H1 (cell line): Measurements from ENCODE around the gene TMEM131L. TPM values are rescaled to one million over a fixed set of nuclear protein-coding genes. Genes with fewer than 3 reads are reported as not detected.

Experiments used
- CTCF ChIA-PET: fragments of 300-600 bp; sonication (Branson Sonifier 250); formaldehyde crosslinking; loops from one replicate; lab custom pipeline; 2021; ENCODE audit not compliant: partially characterized antibody; lab: Charles Lee
- POLR2A ChIA-PET: fragments of 300-600 bp; sonication (Branson Sonifier 250); formaldehyde crosslinking; loops from one replicate; lab custom pipeline; 2021; ENCODE audit warnings: inconsistent platforms; ENCODE audit not compliant: partially characterized antibody; lab: Charles Lee
- DNase-seq, 2 experiments: peaks; one replicate each; pipeline versions ENCODE4 v3.0.0 to v3.0.0-alpha.2; 2010 to 2022; ENCODE audit warnings: low spot score in 2 of 2, low read depth in 1 of 2, mixed read lengths in 1 of 2
- FAIRE-seq: peaks from 2 replicates; lab custom pipeline; 2011; peaks lifted over from hg19 to GRCh38; lab: Jason Lieb, UNC
- H2AFZ ChIP-seq: 2 replicates; pipeline ENCODE4 v1.8.1; 2012; ENCODE audit warnings: low read length, inconsistent platforms
- H2AK5ac ChIP-seq: 2 replicates; pipeline ENCODE4 v1.6.1; 2013; ENCODE audit warnings: low read depth, low read length
- H2BK120ac ChIP-seq: replicated peaks from 2 replicates; pipeline ENCODE3; 2013; ENCODE audit warnings: low read depth, low read length, inconsistent platforms
- H2BK12ac ChIP-seq: 2 replicates; pipeline ENCODE4 v1.6.1; 2013; ENCODE audit warnings: low read depth, low read length
- H2BK15ac ChIP-seq: 2 replicates; pipeline ENCODE4 v1.6.1; 2013; ENCODE audit warnings: low read length
- H2BK20ac ChIP-seq: 2 replicates; pipeline ENCODE4 v1.6.1; 2013; ENCODE audit warnings: low read length
- H2BK5ac ChIP-seq: 2 replicates; pipeline ENCODE4 v1.6.1; 2013; ENCODE audit warnings: low read depth, low read length
- H3K14ac ChIP-seq: 2 replicates; pipeline ENCODE4 v1.6.1; 2013; ENCODE audit warnings: inconsistent platforms; ENCODE audit not compliant: insufficient read length
- H3K18ac ChIP-seq: 2 replicates; pipeline ENCODE4 v1.6.1; 2013; ENCODE audit warnings: low read length; ENCODE audit errors: extremely low read depth
- H3K23ac ChIP-seq: 2 replicates; pipeline ENCODE4 v1.6.1; 2013; ENCODE audit warnings: inconsistent platforms; ENCODE audit not compliant: insufficient read length
- H3K23me2 ChIP-seq: 2 replicates; pipeline ENCODE4 v1.6.1; 2013; ENCODE audit warnings: low read depth, low read length
- H3K27ac ChIP-seq: 2 replicates; pipeline ENCODE4 v1.6.1; 2011; ENCODE audit warnings: low read depth, low read length, inconsistent platforms
- H3K27me3 ChIP-seq, 4 experiments: replicated peaks in 1 of 4; 1 replicate in 1 of 4; 2 replicates in 3 of 4; pipeline versions ENCODE4 v1.6.1 to v1.8.1; 2011 to 2013; ENCODE audit warnings: low read length in 3 of 4, mild to moderate bottlenecking in 3 of 4, inconsistent platforms in 2 of 4, mixed read lengths in 2 of 4, moderate library complexity in 1 of 4; ENCODE audit not compliant: control insufficient read depth in 3 of 4, insufficient read depth in 3 of 4; ENCODE audit errors: extremely low read depth in 1 of 4
- H3K36me3 ChIP-seq, 4 experiments: 2 replicates each; pipeline versions ENCODE4 v1.6.1 to v1.8.1; 2011 to 2013; ENCODE audit warnings: mild to moderate bottlenecking in 4 of 4, low read length in 3 of 4, moderate library complexity in 2 of 4, control low read depth in 1 of 4, inconsistent platforms in 1 of 4; ENCODE audit not compliant: insufficient read depth in 4 of 4, control insufficient read depth in 2 of 4
- H3K4ac ChIP-seq: replicated peaks from 2 replicates; pipeline ENCODE3; 2013; ENCODE audit warnings: low read length, low read depth, mixed read lengths, inconsistent platforms; ENCODE audit not compliant: insufficient read length
- H3K4me1 ChIP-seq, 4 experiments: replicated peaks in 1 of 4; 1 replicate in 1 of 4; 2 replicates in 3 of 4; pipeline versions ENCODE4 v1.6.1 to v1.8.1; 2011 to 2013; ENCODE audit warnings: low read length in 3 of 4, inconsistent platforms in 2 of 4, mixed read lengths in 1 of 4; ENCODE audit not compliant: insufficient read depth in 4 of 4, control insufficient read depth in 3 of 4
- H3K4me2 ChIP-seq, 2 experiments: 2 replicates each; pipeline versions ENCODE4 v1.6.1 to v1.8.1; 2011 to 2013; ENCODE audit warnings: low read depth in 2 of 2, low read length in 2 of 2, control low read depth in 1 of 2, inconsistent platforms in 1 of 2, mild to moderate bottlenecking in 1 of 2; ENCODE audit not compliant: insufficient read depth in 1 of 2
- H3K4me3 ChIP-seq, 4 experiments: fragments of 200-600, 300-600 bp in 1 of 4; sonication (generic), shearing (Covaris generic), sonication (Bioruptor Twin) in 1 of 4; 2 replicates each; pipeline versions ENCODE4 v1.5.1 to v1.8.1; 2011 to 2016; ENCODE audit warnings: low read length in 4 of 4, low read depth in 3 of 4, control low read depth in 2 of 4, inconsistent platforms in 2 of 4, mild to moderate bottlenecking in 2 of 4, mixed read lengths in 1 of 4, moderate library complexity in 1 of 4; ENCODE audit not compliant: insufficient read depth in 2 of 4; ENCODE audit errors: extremely low read depth in 1 of 4
- H3K56ac ChIP-seq: replicated peaks from 2 replicates; pipeline ENCODE3; 2013; ENCODE audit warnings: low read depth, mild to moderate bottlenecking, mixed read lengths, low read length, inconsistent platforms; ENCODE audit not compliant: insufficient read length
- H3K79me1 ChIP-seq: 2 replicates; pipeline ENCODE4 v1.6.1; 2013; ENCODE audit warnings: low read depth, low read length, control low read depth
- H3K79me2 ChIP-seq, 2 experiments: 2 replicates each; pipeline versions ENCODE4 v1.6.1 to v1.8.1; 2012 to 2013; ENCODE audit warnings: low read length in 2 of 2, mild to moderate bottlenecking in 2 of 2, inconsistent platforms in 1 of 2; ENCODE audit not compliant: insufficient read depth in 2 of 2, control insufficient read depth in 1 of 2
- H3K9ac ChIP-seq, 4 experiments: replicated peaks in 1 of 4; 1 replicate in 1 of 4; 2 replicates in 3 of 4; pipeline versions ENCODE4 v1.6.1 to v1.8.1; 2011 to 2013; ENCODE audit warnings: low read depth in 3 of 4, low read length in 3 of 4, control low read depth in 2 of 4, mild to moderate bottlenecking in 2 of 4, moderate library complexity in 2 of 4, inconsistent platforms in 1 of 4; ENCODE audit errors: extremely low read depth in 1 of 4
- H3K9me3 ChIP-seq, 2 experiments: 2 replicates each; pipeline versions ENCODE4 v1.6.1 to v1.8.1; 2012 to 2013; ENCODE audit warnings: mild to moderate bottlenecking in 2 of 2, moderate library complexity in 2 of 2, control low read depth in 1 of 2, inconsistent platforms in 1 of 2, low read depth in 1 of 2, low read length in 1 of 2, mixed read lengths in 1 of 2; ENCODE audit not compliant: insufficient read depth in 2 of 2
- H4K20me1 ChIP-seq, 2 experiments: replicated peaks in 1 of 2; 2 replicates each; pipeline versions ENCODE3 to v1.8.1; 2011 to 2013; ENCODE audit warnings: inconsistent platforms in 2 of 2, low read length in 2 of 2, mild to moderate bottlenecking in 1 of 2; ENCODE audit not compliant: insufficient read depth in 2 of 2, control insufficient read depth in 1 of 2
- H4K5ac ChIP-seq: 2 replicates; pipeline ENCODE4 v1.6.1; 2013; ENCODE audit warnings: low read length, low read depth, mixed read lengths, inconsistent platforms; ENCODE audit not compliant: insufficient read length
- H4K8ac ChIP-seq: 2 replicates; pipeline ENCODE4 v1.8.0; 2013; ENCODE audit warnings: mild to moderate bottlenecking, moderate library complexity, low read length, inconsistent platforms; ENCODE audit not compliant: insufficient read depth; ENCODE audit errors: extremely low read depth
- H4K91ac ChIP-seq: replicated peaks from 2 replicates; pipeline ENCODE3; 2013; ENCODE audit warnings: low read length, mixed read lengths, inconsistent platforms; ENCODE audit not compliant: insufficient read length
- EGR1 ChIP-seq: IDR thresholded peaks from 2 replicates; pipeline ENCODE4 v1.6.1; 2011; ENCODE audit warnings: low read depth, low read length, borderline replicate concordance
- WGBS, 2 experiments: shearing (Covaris generic) in 1 of 2; methylation state at CpG; one replicate each; pipeline versions ENCODE4 v1.1.6 to v1.1.7; 2013 to 2015; ENCODE audit warnings: low lambda C conversion rate in 2 of 2, mixed read lengths in 2 of 2, inconsistent platforms in 1 of 2, low coverage in 1 of 2, missing lambda C conversion rate in 1 of 2; ENCODE audit not compliant: insufficient replicate concordance in 2 of 2, insufficient coverage in 1 of 2, insufficient read length in 1 of 2; ENCODE audit errors: extremely low coverage in 1 of 2, missing lambda C conversion rate in 1 of 2; 5-methylcytosine and 5-hydroxymethylcytosine counted together
- polyA plus RNA-seq, 7 experiments: library from polyadenylated mRNA; depleted of rRNA in 3 of 7; stranded (reverse) in 5 of 7; unstranded in 2 of 7; fragments of >200 nt in 5 of 7; fragments of 200-250 nt in 2 of 7; gene quantifications; 1 replicate in 5 of 7; 2 replicates in 1 of 7; 4 replicates in 1 of 7; pipeline versions ENCODE4 v1.2.1 to v1.2.3, GENCODE V29; 2011 to 2013; ENCODE audit warnings: missing spikeins in 2 of 7, mixed read lengths in 2 of 7
- total RNA-seq: library from RNA; stranded (reverse); fragmentation: NEBNext Ultra II Directional; extraction: Animal tissue kit (Norgen Biotek cat#: 25700); gene quantifications from 2 replicates; pipeline ENCODE4 v1.2.1, GENCODE V29; 2021

TMEM131L gene
- total and polyA plus RNA-seq, 2 of the 8 experiments (the other 6 are each of a cell fraction or from before 2014, with no cell fraction given), result 14.3 to 26.1 TPM

DNA sequence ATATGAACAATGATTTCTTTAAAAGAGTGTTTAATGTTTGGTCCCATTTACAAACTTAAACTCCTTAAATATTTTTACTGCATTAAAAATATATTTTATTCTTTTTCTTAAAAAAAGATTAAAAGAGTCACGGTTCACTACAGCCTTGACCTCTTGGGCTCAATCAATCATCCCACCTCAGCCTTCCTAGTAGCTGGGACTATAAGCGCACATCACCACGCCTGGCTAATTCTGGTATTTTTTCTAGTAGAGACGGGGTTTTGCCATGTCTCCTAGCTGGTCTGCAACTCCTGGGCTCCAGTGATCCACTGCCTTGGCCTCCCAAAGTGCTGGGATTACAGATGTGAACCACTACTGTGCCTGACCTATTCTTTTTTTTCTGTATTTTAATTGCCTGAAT is 113.2 kb downstream of the TMEM131L start:
- Histone ChIP-seq H3K27me3 (no peaks in the 10 kb centered on the region), H2BK12ac (no peak overlapping the region), H2BK15ac (no peak overlapping the region), H3K14ac (no peak overlapping the region), H3K79me1 (peaks cover 3% of the 10 kb centered on the region; the same call in 1 of the 2 replicates), H2AFZ (no peak overlapping the region), H3K9ac (no peak overlapping the region), H4K8ac (no peak overlapping the region), H3K4me3 (no peak overlapping the region), H2BK5ac (no peak overlapping the region), H3K4me1 (no peaks in the 10 kb centered on the region), H2AK5ac (no peak overlapping the region), H3K36me3 (peaks cover 0 to 3% (median 0%) of the 10 kb centered on the region in 4 experiments; a peak in 3 of 8 replicates), H3K56ac (no peak overlapping the region), H3K23me2 (no peaks in the 10 kb centered on the region), H3K18ac (no peak overlapping the region), H3K27ac (no peak overlapping the region), H4K5ac (no peak overlapping the region), H2BK120ac (no peak overlapping the region), H3K23ac (no peak overlapping the region), H2BK20ac (no peak overlapping the region), H3K4ac (no peak overlapping the region), H3K4me2 (no peak overlapping the region), H4K91ac (no peak overlapping the region), H3K9me3 (no peaks in the 10 kb centered on the region), H4K20me1 (no peaks in the 10 kb centered on the region), H3K79me2 (no peaks in the 10 kb centered on the region)
- WGBS, 2 experiments, result 91% methylated on average over 4 of the region's 4 CpGs; no CpG with 5 or more reads in 1 of the 2 experiments
- no peak for TF ChIP-seq EGR1
- FAIRE-seq, result no peak
- no peak for DNase-seq
- POLR2A ChIA-PET, result no interaction called here
- CTCF ChIA-PET, result no interaction called here
